HG03558 (cell line): ENCODE data around the gene PEX11G.

Experiments used
- ATAC-seq: cut with Tn5 transposase; IDR thresholded peaks from one replicate; pipeline ENCODE4 v1.9.1; 2021; ENCODE audit warnings: moderate number of reproducible peaks; ENCODE audit not compliant: unreplicated experiment; ENCODE audit errors: extremely low read depth

The PEX11G gene

GRCh38 chr19:7500811-7501450 is 12.1 kb upstream of the PEX11G start:
- ATAC-seq = no peak

- no peak for ATAC-seq
Measured at GRCh38 chr19:7497292-7497691, 8.5 kb upstream of the PEX11G start.

- no peak for ATAC-seq
Measured at GRCh38 chr19:7494416-7495098, 5.7 kb upstream of the PEX11G start.

GRCh38 chr19:7492558-7492957 is 3.7 kb upstream of the PEX11G start:
- ATAC-seq = no peak

GRCh38 chr19:7492142-7492541 is 3.3 kb upstream of the PEX11G start:
- ATAC-seq = no peak

- ATAC-seq = no peak
Measured at GRCh38 chr19:7489609-7490044, 792 bp upstream of the PEX11G start.

GRCh38 chr19:7486923-7487322 is 1.9 kb downstream of the PEX11G start:
- no peak for ATAC-seq

- no peak for ATAC-seq
Measured at GRCh38 chr19:7483720-7484201, 5.1 kb downstream of the PEX11G start.

- no peak for ATAC-seq
Measured at GRCh38 chr19:7482584-7483439, 6.0 kb downstream of the PEX11G start.

- ATAC-seq = no peak
Measured at GRCh38 chr19:7480970-7481255, 7.9 kb downstream of the PEX11G start.

GRCh38 chr19:7480222-7480969 is 8.4 kb downstream of the PEX11G start:
- no peak for ATAC-seq

GRCh38 chr19:7478843-7479227 is 10.0 kb downstream of the PEX11G start:
- ATAC-seq = no peak

- no peak for ATAC-seq
Measured at GRCh38 chr19:7478173-7478842, 10.5 kb downstream of the PEX11G start.

- ATAC-seq = no peak
Measured at GRCh38 chr19:7477758-7478157, 11.1 kb downstream of the PEX11G start.

GRCh38 chr19:7476777-7477494 is 11.9 kb downstream of the PEX11G start:
- no peak for ATAC-seq

GRCh38 chr19:7476241-7476640 is 12.6 kb downstream of the PEX11G start:
- ATAC-seq = no peak

GRCh38 chr19:7475665-7476064 is 13.2 kb downstream of the PEX11G start:
- no peak for ATAC-seq

GRCh38 chr19:7471696-7472615 is 16.9 kb downstream of the PEX11G start:
- no peak for ATAC-seq
